ENCODE results near the gene RREB1.

- TF ChIP-seq CTCF (IDR thresholded peaks at IDR 0.05; ENCODE audit: low read depth, low read length, poor library complexity, severe bottlenecking) (no peak), EZH2phosphoT487 (IDR thresholded peaks at IDR 0.05; ENCODE audit: borderline replicate concordance, low read length) (no peak)
Observed at GRCh38 chr6:7180751-7181150, 73.0 kb downstream of the RREB1 start.
